OCI-LY7 (cell line): Measurements from ENCODE around the gene USH1G. TPM values are rescaled to one million over a fixed set of nuclear protein-coding genes. Genes with fewer than 3 reads are reported as not detected.

ENCODE experiments used
- BruUV-seq: library from RNA; stranded (reverse); fragments of 400-500 nt; replicated peaks from 2 replicates; lab custom pipeline; 2021; lab: Mats Ljungman, UMichigan
- CTCF ChIA-PET: fragments of 300-600 bp; sonication (Branson Sonifier 250); formaldehyde crosslinking; loops from one replicate; lab custom pipeline; 2022; ENCODE audit warnings: antibody characterized with exemption; ENCODE audit not compliant: unreplicated experiment; lab: Charles Lee
- POLR2A ChIA-PET: fragments of 300-600 bp; sonication (Branson Sonifier 250); formaldehyde crosslinking; loops from one replicate; lab custom pipeline; 2022; ENCODE audit warnings: antibody characterized with exemption; lab: Charles Lee
- DNase-seq: peaks from one replicate; pipeline ENCODE4 v3.0.0-alpha.2; 2015; ENCODE audit warnings: low spot score
- H2AFZ ChIP-seq: fragments of 200-600 bp; sonication (generic), shearing (Covaris generic); 2 replicates; pipeline ENCODE4 v1.6.1; 2014; ENCODE audit warnings: mild to moderate bottlenecking, antibody characterized with exemption, low read length, moderate library complexity
- H3K27ac ChIP-seq: fragments of 200-600 bp; sonication (generic); 2 replicates; pipeline ENCODE4 v1.5.1; 2014; ENCODE audit warnings: mixed run types, low read depth, mild to moderate bottlenecking, moderate library complexity, low read length, inconsistent platforms; ENCODE audit not compliant: poor library complexity, severe bottlenecking
- H3K36me3 ChIP-seq: fragments of 200-600 bp; sonication (generic); 2 replicates; pipeline ENCODE4 v1.6.1; 2014; ENCODE audit warnings: mild to moderate bottlenecking, antibody characterized with exemption, low read length, moderate library complexity, mixed read lengths; ENCODE audit not compliant: insufficient read depth
- H3K4me1 ChIP-seq: fragments of 200-600 bp; sonication (generic); 2 replicates; pipeline ENCODE4 v1.5.1; 2014; ENCODE audit warnings: mild to moderate bottlenecking, low read length; ENCODE audit not compliant: insufficient read depth, poor library complexity, severe bottlenecking
- H3K4me2 ChIP-seq: fragments of 200-600 bp; sonication (generic); 2 replicates; pipeline ENCODE4 v1.6.1; 2014; ENCODE audit warnings: mild to moderate bottlenecking, low read length
- H3K4me3 ChIP-seq: fragments of 200-600 bp; sonication (generic); 2 replicates; pipeline ENCODE4 v1.5.1; 2014; ENCODE audit warnings: mild to moderate bottlenecking, low read depth, low read length; ENCODE audit not compliant: poor library complexity, severe bottlenecking
- H3K79me2 ChIP-seq: fragments of 200-600 bp; sonication (generic); 2 replicates; pipeline ENCODE4 v1.6.1; 2016; ENCODE audit warnings: low read depth, mild to moderate bottlenecking, low read length, moderate library complexity, mixed read lengths; ENCODE audit not compliant: insufficient read depth
- H3K9me2 ChIP-seq: fragments of 200-600 bp; sonication (generic); 2 replicates; pipeline ENCODE4 v1.6.1; 2016; ENCODE audit warnings: mild to moderate bottlenecking, low read length, mixed read lengths; ENCODE audit not compliant: insufficient read depth
- H3K9me3 ChIP-seq: fragments of 200-600 bp; sonication (generic); 2 replicates; pipeline ENCODE4 v1.6.1; 2014; ENCODE audit warnings: mild to moderate bottlenecking, mixed run types, low read length, mixed read lengths
- H4K20me1 ChIP-seq: fragments of 200-600 bp; sonication (generic); 2 replicates; pipeline ENCODE4 v1.6.1; 2014; ENCODE audit warnings: mild to moderate bottlenecking, antibody characterized with exemption, low read length, moderate library complexity, mixed read lengths; ENCODE audit not compliant: insufficient read depth
- EZH2phosphoT487 ChIP-seq: fragments of 200-600 bp; sonication (generic); IDR thresholded peaks from 2 replicates; pipeline ENCODE4 v1.6.1; 2018; ENCODE audit warnings: low read depth, borderline replicate concordance, mild to moderate bottlenecking, mixed run types, antibody characterized with exemption, low read length, moderate library complexity, mixed read lengths
- intact Hi-C: fragments of 100-400 bp; cut with micrococcal nuclease; formaldehyde crosslinking; loops from one replicate; pipeline ENCODE4 v1.10.0; 2022; ENCODE audit not compliant: unreplicated experiment
- total RNA-seq, 2 experiments: library from RNA; depleted of rRNA in 1 of 2; stranded (reverse); fragments of >200 nt in 1 of 2; shearing (Covaris generic) in 1 of 2; gene quantifications; 2 replicates each; pipeline ENCODE4 v1.2.3, GENCODE V29; 2014 to 2022
- TF ChIP-seq, protein P1 (sequence below): fragments of 200-600 bp; sonication (generic); conservative IDR thresholded peaks from 2 replicates; pipeline ENCODE4 v1.5.1; 2014; ENCODE audit warnings: mild to moderate bottlenecking, antibody characterized with exemption, low read length, moderate library complexity, mixed read lengths

The USH1G gene
- total RNA-seq, 2 experiments from 2014 or later, result not detected

DNA sequence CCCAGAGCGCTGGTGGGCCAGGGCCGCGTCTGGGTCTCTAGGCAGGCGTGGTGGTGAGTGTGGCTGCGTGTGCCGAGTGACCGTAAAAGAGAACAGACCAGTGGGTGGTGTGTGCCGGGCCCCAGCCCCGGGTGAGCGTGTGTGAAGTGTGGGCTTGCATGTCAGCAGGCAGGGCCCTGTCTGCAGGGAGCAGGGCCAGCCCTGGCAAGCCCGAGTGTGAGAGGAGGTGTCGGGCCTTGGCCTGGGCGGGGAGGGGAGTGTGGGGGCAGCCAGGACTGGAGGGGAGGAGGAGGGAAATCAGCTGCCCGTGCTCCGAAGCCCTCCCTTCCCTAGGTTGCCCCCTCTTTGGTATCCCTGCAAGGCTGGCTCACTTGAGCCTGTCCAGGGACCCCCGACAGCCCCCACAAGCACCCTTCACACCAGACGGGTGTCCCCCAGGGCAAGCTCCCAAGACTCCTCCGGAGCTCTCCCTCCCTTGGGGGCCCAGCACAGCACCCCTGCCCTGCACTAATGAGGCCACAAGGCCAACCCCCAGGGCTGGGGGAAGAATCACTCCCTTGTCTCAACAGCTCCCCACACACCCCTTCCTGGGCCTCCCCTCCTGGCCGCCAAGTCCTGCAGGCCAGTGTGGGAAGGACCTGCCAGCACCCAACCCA is 1.9 kb downstream of the USH1G start:
- no peak overlapping the region for H3K4me2 ChIP-seq
- no TSS peak for BruUV-seq
- H3K4me3 ChIP-seq, result no peak overlapping the region
- H3K27ac ChIP-seq, result no peak overlapping the region
- ChIA-PET POLR2A (no interaction called here), CTCF (no interaction called here)
- intact Hi-C loops, result no loop called here
- no peaks in the 10 kb centered on the region for H4K20me1 ChIP-seq
- H3K9me3 ChIP-seq, result no peaks in the 10 kb centered on the region
- no peaks in the 10 kb centered on the region for H3K4me1 ChIP-seq
- H3K36me3 ChIP-seq, result no peaks in the 10 kb centered on the region
- no peak overlapping the region for H2AFZ ChIP-seq
- no peak for DNase-seq
- no peak for TF ChIP-seq EZH2phosphoT487
- TF ChIP-seq, protein P1, sequence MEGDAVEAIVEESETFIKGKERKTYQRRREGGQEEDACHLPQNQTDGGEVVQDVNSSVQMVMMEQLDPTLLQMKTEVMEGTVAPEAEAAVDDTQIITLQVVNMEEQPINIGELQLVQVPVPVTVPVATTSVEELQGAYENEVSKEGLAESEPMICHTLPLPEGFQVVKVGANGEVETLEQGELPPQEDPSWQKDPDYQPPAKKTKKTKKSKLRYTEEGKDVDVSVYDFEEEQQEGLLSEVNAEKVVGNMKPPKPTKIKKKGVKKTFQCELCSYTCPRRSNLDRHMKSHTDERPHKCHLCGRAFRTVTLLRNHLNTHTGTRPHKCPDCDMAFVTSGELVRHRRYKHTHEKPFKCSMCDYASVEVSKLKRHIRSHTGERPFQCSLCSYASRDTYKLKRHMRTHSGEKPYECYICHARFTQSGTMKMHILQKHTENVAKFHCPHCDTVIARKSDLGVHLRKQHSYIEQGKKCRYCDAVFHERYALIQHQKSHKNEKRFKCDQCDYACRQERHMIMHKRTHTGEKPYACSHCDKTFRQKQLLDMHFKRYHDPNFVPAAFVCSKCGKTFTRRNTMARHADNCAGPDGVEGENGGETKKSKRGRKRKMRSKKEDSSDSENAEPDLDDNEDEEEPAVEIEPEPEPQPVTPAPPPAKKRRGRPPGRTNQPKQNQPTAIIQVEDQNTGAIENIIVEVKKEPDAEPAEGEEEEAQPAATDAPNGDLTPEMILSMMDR, result no peak
- H3K9me2 ChIP-seq, result no peaks in the 10 kb centered on the region
- no peaks in the 10 kb centered on the region for H3K79me2 ChIP-seq

DNA sequence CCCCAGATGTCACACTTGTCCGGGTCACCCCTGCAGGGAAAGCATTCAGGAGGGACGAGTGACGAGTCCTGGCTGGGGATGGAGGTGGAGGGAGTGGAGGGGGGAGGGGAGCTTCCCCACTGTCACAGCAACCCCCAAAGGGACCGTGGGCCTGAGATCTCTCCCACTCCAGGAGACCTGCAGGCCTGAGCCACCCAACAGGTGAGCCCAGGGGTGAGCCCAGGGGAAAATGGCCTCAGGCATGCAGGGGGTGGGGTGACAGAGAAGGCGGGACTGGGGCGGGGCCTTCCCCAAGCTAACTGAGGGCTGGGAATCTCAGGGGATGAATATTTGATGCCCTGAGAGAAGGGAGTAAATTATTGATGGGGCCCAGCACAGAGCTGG is 2.4 kb downstream of the USH1G start:
- Histone ChIP-seq H2AFZ (no peak overlapping the region), H3K27ac (no peak overlapping the region), H3K79me2 (no peaks in the 10 kb centered on the region), H3K4me1 (no peaks in the 10 kb centered on the region), H3K4me2 (no peak overlapping the region), H3K9me2 (no peaks in the 10 kb centered on the region), H3K4me3 (no peak overlapping the region), H4K20me1 (no peaks in the 10 kb centered on the region), H3K9me3 (no peaks in the 10 kb centered on the region), H3K36me3 (no peaks in the 10 kb centered on the region)
- intact Hi-C loops, result no loop called here
- POLR2A ChIA-PET, result no interaction called here
- CTCF ChIA-PET, result no interaction called here
- TF ChIP-seq, protein P1, result no peak
- no peak for TF ChIP-seq EZH2phosphoT487
- DNase-seq, result no peak
- BruUV-seq, result no TSS peak

DNA sequence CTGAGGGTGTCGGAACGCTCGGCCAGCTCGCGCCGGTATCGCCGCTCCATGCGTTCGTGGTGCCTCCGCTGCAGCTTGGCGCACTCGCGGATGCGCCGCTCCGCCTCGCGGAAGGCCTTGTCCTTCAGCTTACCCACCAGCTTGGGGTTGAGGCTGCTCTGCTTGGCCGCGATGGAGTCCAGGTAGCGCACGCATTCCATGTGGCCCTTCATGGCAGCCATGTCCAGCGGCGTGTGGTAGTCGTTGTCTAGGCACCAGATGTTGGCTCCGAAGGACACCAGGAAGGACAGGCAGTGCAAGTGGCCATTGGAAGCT is 2.8 kb downstream of the USH1G start:
- Histone ChIP-seq H3K4me1 (no peaks in the 10 kb centered on the region), H3K36me3 (no peaks in the 10 kb centered on the region), H3K9me2 (no peaks in the 10 kb centered on the region), H3K79me2 (no peaks in the 10 kb centered on the region), H3K27ac (no peak overlapping the region), H4K20me1 (no peaks in the 10 kb centered on the region), H3K9me3 (no peaks in the 10 kb centered on the region), H2AFZ (no peak overlapping the region), H3K4me2 (no peak overlapping the region), H3K4me3 (no peak overlapping the region)
- DNase-seq, result no peak
- TF ChIP-seq, protein P1, result no peak
- no peak for TF ChIP-seq EZH2phosphoT487
- POLR2A ChIA-PET, result no interaction called here
- CTCF ChIA-PET, result no interaction called here
- BruUV-seq, result no TSS peak
- intact Hi-C loops, result no loop called here
